Urothelium cell line (cell line): ENCODE measurements around the gene GMDS.
A peak's percentile ranks its signal among the peaks of the same experiment; 100 is the strongest.

Experiments used
- DNase-seq: peaks from one replicate; pipeline ENCODE4 v3.0.0; 2011; ENCODE audit warnings: low spot score, mixed read lengths
- FAIRE-seq: peaks from 2 replicates; lab custom pipeline; 2011; peaks lifted over from hg19 to GRCh38; lab: Jason Lieb, UNC

GMDS gene

DNA sequence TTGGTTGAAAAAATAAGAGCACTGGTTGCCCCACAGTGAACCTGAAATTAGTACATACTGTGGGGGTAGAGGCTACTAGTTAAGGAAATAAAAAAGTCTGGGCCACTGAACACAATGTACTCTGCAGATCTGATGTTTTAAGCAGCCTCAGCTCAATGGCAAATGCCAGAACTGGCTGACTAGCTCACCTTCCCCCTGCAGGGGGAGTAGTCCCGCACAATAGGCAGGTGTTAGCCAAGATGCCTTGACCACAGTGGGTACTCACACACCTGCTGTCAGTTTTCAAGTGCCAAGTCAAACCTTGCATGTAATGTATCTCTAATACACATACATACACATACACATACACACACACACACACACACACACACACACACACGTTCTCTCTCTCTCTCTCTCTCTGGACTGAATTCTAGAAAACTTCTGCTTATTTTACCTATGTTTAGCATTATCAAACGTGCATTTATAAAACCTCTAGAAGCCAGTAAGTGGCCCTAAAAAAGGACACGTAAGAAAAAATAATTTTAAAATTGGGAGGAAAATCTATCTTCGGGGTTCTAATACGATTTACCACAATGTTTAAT, 36.1 kb downstream of the GMDS start:
- DNase-seq = peak; percentile 33
- no peak for FAIRE-seq

DNA sequence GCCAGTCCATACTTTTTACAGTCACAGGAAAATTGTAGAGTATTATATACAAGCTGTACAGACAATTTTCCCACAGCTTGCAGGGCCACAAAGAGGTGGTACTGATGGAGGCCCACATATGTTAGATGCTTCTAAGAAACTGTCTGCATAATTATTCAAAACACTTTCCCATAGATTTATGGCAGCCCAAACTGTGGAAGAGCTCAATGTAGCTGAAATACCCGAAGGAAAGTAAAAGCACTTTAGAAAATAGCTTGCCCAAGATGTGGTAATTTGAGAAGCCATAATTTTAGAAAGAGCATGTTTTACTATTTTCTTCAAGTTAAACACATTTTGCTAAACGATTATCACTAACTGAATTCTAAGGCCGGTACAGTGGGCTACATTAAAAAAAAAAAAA, 36.9 kb downstream of the GMDS start:
- DNase-seq (no peak), FAIRE-seq (no peak)

DNA sequence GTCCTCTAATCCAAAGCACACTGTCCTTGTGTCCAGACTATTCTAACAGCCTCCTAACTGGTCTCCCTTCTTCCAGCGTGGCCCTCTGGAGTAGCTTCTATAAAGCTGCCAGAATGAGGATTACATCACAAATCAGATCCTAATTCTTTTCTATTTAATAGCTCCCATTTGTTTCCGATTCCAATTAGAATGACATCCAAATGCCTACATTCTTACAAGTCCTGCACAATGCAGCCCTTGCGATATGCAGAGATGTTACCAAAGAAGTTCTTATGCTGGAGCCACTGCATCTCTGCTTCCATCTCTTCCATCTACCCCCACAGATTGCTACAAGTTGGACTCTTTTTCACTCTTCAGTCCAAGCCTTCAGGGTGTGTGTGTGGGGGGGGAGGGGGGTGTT, 40.0 kb downstream of the GMDS start:
- FAIRE-seq (no peak), DNase-seq (no peak)

DNA sequence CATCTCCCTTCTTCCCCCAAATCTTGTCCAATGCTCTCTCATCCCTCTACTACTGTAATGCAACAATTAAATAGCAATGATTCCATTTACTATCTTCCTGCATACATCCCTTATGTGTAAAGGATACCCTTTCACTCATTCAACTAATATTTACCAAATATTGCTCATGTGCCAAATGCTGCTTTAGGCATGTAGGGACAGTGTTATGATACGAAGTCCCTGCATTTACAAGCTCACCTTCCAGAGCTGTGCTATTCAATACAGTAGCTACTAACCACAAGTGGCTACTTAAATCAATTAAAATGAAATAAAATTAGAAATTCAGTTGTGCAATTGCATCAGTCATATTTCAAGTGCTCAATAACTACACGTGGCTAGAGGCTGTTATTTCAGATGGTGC, 41.1 kb downstream of the GMDS start:
- DNase-seq (no peak), FAIRE-seq (no peak)

DNA sequence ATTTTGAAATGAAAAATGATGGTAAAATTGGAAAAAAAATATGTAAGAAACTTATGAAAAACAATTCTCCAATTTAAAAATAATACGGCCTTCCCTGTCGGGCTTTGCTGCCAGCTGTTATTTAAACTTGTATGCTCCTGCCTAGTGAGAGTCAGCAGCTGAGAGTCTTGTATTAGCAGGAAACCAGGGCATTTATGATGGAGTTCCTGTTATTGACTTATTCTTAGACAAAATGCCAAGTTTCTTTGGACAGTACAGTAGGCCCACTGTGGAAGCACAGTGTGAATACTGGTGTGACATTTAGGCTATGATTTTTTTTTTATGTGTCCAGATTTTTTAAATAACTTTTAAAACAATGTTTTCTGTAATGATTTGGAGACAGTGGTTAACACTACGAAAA, 42.1 kb downstream of the GMDS start:
- no peak for FAIRE-seq

DNA sequence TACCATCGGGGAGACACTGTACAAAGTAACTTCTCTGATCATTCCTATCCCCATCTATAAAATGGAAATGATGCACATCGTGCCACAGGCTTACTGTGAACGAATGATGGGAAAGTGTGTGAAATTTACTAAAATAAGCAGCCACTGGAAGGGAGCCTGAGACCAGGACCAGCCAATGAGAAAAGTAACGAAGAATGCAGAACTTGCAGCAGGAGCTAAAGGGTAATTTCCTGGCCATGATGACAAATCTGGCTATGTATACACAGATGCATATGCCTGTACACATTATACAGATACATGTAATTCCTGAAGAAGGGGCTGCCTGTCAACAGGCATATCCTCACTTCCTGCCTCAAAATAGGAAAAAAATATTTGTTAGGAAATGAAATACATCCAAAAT, 47.4 kb downstream of the GMDS start:
- DNase-seq (no peak), FAIRE-seq (no peak)

More for the DNA sequence above, 42.1 kb downstream of the GMDS start:
- DNase-seq = no peak

DNA sequence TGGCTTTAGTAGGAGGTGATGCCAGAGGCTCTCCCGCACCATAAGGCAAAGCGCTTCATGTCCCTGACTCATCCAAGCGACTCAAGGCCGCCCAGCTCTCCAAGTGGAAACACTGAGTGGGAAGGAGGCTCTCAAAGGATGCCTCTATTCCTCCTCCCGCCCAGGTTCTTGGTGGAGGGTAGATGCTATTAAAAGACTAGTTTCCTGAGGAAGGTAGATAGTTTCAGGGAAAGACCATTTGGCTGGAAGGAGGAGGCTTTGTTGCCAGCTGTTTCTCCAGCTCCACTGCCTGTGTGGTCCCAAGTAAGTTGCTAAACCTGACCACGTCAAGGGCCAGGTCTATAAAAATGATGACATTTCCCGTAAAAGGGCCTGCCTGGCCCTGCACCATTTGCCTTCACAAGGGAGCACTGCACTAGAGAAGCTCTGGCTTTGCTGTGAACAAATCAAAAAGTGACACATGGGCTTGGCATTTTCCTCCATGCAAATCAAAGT, 48.2 kb downstream of the GMDS start:
- DNase-seq = peak; percentile 17

DNA sequence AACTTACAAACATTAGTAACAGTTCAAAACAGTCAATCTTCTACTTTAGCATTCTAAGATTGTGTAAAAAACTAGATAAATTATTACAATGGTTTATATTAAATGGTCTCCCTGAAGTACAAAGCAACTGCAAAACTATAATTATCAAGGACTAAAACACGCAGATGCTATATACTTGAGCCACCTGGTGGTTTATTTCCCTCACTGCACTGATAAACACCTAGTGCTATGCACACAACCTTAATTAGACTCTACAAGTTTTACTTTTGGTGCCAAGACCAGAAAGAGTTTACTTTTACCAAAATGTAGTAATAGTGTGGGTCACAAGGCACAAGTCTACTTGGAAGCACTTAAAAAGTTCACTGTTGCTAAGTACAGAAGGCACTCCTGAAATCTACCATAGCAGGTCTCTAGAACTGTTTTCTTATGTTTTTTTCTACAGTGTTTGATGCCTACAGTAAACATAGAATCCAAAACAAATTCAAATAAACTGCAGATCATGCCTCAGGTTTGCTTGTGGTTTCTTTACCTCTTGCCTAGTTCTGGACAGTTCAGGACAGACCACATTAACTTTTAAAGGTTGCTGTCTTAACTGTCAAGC, 49.2 kb downstream of the GMDS start:
- DNase-seq = peak; percentile 20
- no peak for FAIRE-seq

More for the DNA sequence above, 48.2 kb downstream of the GMDS start:
- no peak for FAIRE-seq

DNA sequence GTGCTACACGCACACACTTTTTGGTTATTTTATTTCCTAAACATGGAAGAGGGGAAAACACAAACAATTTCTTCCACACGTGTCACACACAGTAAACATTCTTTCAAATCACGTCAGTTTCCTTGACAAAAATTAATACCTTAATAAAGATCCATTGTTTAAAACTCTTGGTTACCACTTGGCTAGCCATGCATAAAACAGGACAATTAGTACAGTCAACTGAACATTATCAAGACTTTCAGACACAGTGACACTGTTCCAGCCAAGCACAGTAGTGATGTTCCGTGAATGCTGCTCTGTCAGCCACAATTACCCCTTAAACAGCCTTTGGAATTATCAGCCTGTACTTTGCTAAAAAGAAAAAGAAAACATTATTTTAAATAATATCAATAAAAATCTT, 50.8 kb downstream of the GMDS start:
- no peak for DNase-seq
- no peak for FAIRE-seq

DNA sequence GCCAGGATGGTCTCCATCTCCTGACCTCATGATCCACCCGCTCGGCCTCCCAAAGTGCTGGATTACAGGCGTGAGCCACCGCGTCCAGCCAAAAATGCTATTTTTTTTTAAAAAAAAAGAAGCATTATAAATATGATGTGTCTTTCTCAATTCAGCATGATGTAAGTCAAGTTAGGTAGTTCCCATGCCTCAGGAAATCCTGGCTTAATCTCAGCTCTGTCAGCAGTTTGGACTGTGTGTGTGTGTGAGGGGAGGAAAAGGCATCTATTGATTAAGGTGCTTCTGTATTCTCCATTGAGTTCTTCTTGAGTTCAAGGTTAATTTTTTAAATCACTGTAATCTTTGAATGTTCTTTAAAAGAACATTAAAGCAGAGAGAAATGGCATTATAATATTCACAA, 51.5 kb downstream of the GMDS start:
- FAIRE-seq (no peak), DNase-seq (no peak)

DNA sequence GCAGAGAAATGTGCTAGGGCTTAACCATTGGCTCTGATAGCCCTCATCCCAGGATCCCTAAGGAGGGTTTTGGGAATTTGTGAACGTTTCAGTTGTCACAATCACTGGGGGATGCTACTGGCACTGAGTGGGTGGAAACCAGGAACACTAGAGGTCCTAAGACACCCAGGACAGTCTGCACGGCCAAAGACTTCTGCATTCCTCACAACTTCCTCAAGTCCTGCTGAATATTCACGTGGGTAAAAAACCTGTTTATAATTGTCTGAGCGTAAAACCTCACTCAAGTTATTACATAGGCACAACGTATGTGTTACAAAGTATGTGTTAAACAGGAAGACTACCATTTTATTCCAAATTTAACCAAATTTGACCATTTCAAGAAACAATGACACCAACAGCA, 52.4 kb downstream of the GMDS start:
- no peak for FAIRE-seq
- DNase-seq = no peak

DNA sequence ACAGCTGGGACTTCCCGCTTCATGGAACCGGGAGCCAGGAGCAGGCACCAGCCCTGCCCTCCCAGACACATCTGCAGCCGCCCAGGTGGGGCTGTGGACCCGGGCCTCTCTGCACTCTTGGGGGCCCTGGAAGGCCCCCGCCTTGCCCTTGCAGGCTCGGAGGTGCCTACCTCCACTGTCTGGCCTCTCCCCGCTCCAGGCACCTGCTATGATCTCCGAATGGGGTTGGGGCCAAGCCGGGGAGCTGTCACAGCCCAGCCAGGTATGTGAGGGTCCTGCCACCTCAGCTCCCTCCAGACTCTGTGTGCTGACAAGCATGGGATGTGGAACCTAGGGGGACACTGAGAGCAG, 54.0 kb downstream of the GMDS start:
- no peak for FAIRE-seq
- DNase-seq = no peak

DNA sequence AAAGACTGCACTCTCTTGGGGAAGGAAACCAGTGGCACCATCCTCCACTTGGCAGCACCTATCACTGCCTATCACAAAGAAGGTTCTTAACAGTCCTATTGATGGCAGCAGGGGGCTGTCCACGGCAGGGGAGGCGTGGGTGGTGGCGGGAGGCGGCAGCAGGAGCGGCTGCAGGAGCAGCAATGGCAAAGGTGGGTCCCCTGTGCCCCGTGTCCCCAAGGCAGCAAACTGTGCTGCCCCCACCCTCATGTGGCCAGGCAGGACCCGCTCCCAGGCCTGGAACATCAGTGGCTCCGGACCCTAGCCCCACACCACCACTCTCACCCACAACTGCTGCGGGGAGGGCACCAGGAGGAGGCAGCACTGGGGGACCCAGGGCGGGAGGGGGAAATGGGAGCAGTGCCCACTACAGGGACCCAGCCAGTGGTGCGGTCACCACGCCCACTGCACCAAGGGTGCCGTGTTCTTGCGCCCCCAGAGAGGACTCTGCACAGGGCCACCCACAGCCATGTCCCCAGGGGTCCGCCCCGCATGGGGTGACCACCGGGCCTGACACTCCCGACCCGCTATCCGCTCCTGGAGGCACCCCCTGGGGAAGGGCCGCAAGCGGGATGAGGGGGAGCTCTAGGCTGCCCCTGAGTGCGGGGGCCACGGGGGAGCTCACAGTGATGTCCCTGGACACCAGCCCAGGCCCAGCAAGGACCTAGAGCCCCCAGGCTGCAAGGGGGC, 54.6 kb downstream of the GMDS start:
- FAIRE-seq (no peak), DNase-seq (no peak)

DNA sequence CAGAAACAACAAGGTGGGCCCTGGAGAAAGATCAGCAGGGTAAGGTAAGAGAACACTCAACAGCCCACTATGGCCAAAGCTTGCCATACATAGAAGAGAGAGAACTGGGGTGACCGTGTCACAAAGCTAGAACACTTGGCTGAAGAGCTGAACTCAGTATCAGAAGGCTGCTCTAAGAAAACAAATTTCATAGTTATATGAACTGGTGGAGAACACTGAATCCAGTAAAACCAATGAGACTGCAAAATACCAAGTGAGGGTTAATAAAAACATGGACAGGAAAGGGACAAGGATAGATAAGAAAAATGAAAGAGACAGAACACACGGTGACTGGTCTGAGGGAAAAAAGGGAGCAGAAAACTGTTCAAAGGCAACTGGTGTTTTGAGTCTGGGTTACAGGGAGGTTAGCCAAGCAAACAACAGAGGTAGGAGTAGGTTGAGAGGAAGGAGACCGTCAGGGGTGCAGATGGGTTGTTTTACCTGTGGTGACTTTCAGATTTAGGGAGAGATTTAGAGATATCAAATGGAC, 56.5 kb downstream of the GMDS start:
- FAIRE-seq (no peak), DNase-seq (no peak)

DNA sequence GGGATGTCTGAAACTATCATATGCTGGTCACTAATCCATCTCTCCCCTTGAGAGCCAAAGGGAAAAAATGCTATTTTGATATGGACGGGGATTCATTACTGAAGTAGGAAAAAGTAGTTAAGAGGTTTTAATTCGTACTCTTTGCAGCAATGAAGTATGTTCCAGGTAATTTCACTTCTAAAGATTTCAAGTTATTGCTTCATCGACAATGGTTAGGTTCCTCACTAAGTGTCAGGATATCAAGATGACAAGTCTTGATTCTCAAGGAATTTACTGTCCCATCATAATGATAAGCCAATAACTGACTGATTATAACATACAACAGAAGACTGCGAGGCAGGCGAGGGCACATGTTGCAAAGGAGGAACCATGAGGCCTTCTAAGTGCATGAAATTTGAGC, 57.0 kb downstream of the GMDS start:
- FAIRE-seq = no peak
- DNase-seq = no peak

DNA sequence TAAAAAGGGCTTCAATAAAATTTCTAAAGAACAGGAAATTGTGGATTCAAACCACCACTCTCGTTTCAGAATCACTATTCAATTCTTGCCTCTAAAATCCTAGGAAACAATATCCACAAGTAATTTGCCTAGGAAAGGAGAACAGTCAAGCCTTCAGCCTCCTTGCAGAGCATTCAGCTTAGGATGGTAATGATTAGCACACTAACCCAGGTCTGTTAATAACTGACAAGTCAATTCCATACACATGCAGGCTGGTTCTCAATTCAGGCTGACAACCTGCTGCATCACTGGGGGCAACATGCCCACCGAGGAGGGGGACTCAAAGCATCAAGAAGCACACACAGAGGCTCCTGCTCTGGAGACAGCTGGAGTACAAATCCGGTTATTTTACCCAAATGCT, 57.6 kb downstream of the GMDS start:
- FAIRE-seq (no peak), DNase-seq (no peak)

DNA sequence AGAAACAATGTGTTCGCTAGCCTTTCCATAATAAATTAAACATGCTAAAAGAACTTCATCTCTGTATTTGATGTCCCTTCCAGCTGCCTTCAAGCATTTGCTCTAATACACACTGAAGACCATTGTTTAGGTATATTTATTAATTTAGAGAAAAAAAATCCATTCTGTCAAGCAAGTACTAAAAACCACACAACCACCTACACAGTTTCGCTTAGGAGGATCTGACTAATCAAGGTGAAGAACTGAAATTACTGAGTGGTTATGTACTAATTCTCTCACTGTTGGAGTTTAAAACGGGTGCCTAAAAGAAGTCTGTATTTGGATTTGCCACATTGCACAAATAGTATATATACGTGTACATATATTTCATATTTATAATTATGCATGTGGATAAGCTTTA, 58.9 kb downstream of the GMDS start:
- no peak for DNase-seq
- no peak for FAIRE-seq

DNA sequence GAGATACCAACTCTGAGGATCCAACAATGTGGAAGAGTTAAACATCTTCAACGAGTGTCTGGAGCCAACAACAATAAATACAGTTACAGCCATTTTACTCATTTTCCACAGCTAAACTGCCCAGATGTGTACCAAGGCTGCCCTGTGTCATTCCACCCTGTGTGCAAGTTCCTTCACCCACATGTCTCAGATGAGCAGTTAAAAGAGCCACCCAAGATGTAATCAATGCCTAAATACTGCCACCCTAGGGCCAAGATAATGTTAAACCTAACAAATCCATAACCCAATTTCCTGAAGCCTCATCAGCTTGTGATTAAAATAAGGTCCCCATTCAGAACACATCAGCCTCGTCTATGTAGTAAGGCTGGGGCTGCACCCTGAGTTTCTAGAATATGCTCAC, 59.9 kb downstream of the GMDS start:
- DNase-seq = no peak
- no peak for FAIRE-seq

DNA sequence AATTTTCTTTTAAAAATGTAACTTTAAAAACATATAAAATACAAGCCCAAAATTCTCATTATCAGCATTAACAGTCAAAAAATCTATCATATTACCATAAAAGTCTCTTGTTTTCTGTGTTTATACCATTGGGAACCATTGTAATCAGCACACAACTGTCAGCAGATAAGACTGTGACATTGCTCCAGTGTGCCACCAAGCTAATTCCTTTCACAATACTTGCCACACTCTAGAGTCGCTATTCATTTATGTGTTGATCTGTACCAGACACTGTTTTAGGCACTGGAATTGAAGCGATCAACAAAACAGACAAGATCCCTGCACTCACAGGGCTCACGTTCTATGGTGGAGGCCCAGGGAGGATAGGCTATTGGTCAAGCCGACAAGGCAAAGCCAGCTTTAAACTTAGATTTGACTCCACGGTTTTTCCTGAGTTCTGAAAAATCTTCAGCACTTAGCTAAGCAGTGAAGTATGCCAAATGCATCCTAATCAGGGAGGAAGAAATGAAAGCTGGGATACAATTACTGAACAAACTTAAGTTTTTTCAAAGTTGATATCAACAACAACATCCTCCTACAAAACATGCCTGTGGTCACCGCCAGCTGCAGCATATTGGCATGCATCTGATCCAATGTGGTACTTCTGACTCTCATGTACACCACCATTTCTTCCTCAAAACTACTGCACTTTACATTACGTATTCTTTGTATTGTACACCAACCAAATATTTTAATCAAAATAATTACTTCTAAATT, 60.5 kb downstream of the GMDS start:
- FAIRE-seq = no peak
- no peak for DNase-seq

DNA sequence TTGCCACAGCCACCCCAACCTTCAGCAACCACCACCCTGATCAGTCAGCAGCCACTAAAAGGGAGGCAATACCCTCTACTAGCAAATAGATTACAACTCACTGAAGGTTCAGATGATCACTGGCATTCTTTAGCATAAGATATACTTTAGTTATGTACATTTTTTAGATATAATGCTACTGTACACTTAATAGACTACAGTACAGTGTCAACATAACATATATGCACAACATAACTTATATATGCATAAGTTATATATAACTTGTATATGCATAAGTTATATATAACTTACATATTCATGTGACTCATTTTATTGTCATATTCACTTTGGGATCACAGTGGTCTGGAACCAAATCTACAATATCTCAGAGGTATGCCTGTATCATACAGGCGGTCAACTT, 61.7 kb downstream of the GMDS start:
- DNase-seq (no peak), FAIRE-seq (no peak)

DNA sequence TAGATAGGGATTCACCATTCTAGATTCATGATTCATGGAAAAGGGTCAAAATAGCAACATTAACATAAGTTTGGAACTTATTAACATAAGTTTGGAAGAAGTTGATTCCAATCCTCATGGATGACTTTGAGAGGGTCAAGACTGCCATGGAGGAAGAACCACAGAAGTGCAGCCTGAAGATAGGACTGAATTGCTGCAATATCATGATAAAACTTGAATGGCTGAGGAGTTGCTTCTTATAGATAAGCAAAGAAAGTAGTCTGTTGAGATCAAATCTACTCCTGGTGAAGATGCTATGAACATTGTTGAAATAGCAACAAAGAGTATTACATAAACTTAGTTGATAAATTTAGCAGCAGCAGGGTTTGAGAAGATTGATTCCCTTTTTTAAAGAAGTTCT, 62.2 kb downstream of the GMDS start:
- FAIRE-seq (no peak), DNase-seq (no peak)
